Activated CD8-positive, alpha-beta memory T cell treated with anti-CD3 and anti-CD28 coated beads, Interleukin-2, amount 50 U/mL, for 1 hour (primary cell): Measurements from ENCODE around the gene RGL4.

Source experiments
- DNase-seq: peaks from one replicate; pipeline ENCODE4 v3.0.0-alpha.2; 2020; ENCODE audit errors: extremely low read depth

The RGL4 gene

GRCh38 chr22:23678133-23678532, 12.7 kb upstream of the RGL4 start:
- DNase-seq: no peak

GRCh38 chr22:23681026-23681809, 9.6 kb upstream of the RGL4 start:
- no peak for DNase-seq

- no peak for DNase-seq
Measured at GRCh38 chr22:23682077-23682476, 8.7 kb upstream of the RGL4 start.

- DNase-seq: no peak
Measured at GRCh38 chr22:23682827-23683355, 7.9 kb upstream of the RGL4 start.

GRCh38 chr22:23683545-23683944, 7.3 kb upstream of the RGL4 start:
- DNase-seq: no peak

- DNase-seq: no peak
Measured at GRCh38 chr22:23684026-23684425, 6.8 kb upstream of the RGL4 start.

- DNase-seq: no peak
Measured at GRCh38 chr22:23684561-23685031, 6.2 kb upstream of the RGL4 start.

GRCh38 chr22:23685205-23685784, 5.5 kb upstream of the RGL4 start:
- no peak for DNase-seq

- no peak for DNase-seq
Measured at GRCh38 chr22:23686416-23687024, 4.3 kb upstream of the RGL4 start.

GRCh38 chr22:23688121-23688520, 2.7 kb upstream of the RGL4 start:
- no peak for DNase-seq

- DNase-seq: no peak
Measured at GRCh38 chr22:23688571-23688970, 2.2 kb upstream of the RGL4 start.

- no peak for DNase-seq
Measured at GRCh38 chr22:23689414-23689813, 1.4 kb upstream of the RGL4 start.

- DNase-seq: no peak
Measured at GRCh38 chr22:23691748-23692423, 1.1 kb downstream of the RGL4 start.

- no peak for DNase-seq
Measured at GRCh38 chr22:23692598-23693291, 1.9 kb downstream of the RGL4 start.

- DNase-seq: no peak
Measured at GRCh38 chr22:23693979-23694680, 3.3 kb downstream of the RGL4 start.

GRCh38 chr22:23695141-23695540, 4.3 kb downstream of the RGL4 start:
- DNase-seq: no peak

- DNase-seq: no peak
Measured at GRCh38 chr22:23695571-23696325, 4.9 kb downstream of the RGL4 start.

- peak; percentile 69 for DNase-seq
Measured at GRCh38 chr22:23696326-23696851, 5.6 kb downstream of the RGL4 start.

- DNase-seq: no peak
Measured at GRCh38 chr22:23697031-23697970, 6.5 kb downstream of the RGL4 start.
